H1 (cell line): ENCODE measurements around the gene SLC44A5. TPM values are rescaled to one million over a fixed set of nuclear protein-coding genes. Genes with fewer than 3 reads are reported as not detected.

Experiments
- CTCF ChIA-PET: fragments of 300-600 bp; sonication (Branson Sonifier 250); formaldehyde crosslinking; loops from one replicate; lab custom pipeline; 2021; ENCODE audit not compliant: partially characterized antibody; lab: Charles Lee
- POLR2A ChIA-PET: fragments of 300-600 bp; sonication (Branson Sonifier 250); formaldehyde crosslinking; loops from one replicate; lab custom pipeline; 2021; ENCODE audit warnings: inconsistent platforms; ENCODE audit not compliant: partially characterized antibody; lab: Charles Lee
- DNase-seq, 2 experiments: peaks; one replicate each; pipeline versions ENCODE4 v3.0.0 to v3.0.0-alpha.2; 2010 to 2022; ENCODE audit warnings: low spot score in 2 of 2, low read depth in 1 of 2, mixed read lengths in 1 of 2
- FAIRE-seq: peaks from 2 replicates; lab custom pipeline; 2011; peaks lifted over from hg19 to GRCh38; lab: Jason Lieb, UNC
- H2AFZ ChIP-seq: 2 replicates; pipeline ENCODE4 v1.8.1; 2012; ENCODE audit warnings: low read length, inconsistent platforms
- H2AK5ac ChIP-seq: 2 replicates; pipeline ENCODE4 v1.6.1; 2013; ENCODE audit warnings: low read depth, low read length
- H2BK120ac ChIP-seq: replicated peaks from 2 replicates; pipeline ENCODE3; 2013; ENCODE audit warnings: low read depth, low read length, inconsistent platforms
- H2BK12ac ChIP-seq: 2 replicates; pipeline ENCODE4 v1.6.1; 2013; ENCODE audit warnings: low read depth, low read length
- H2BK15ac ChIP-seq: 2 replicates; pipeline ENCODE4 v1.6.1; 2013; ENCODE audit warnings: low read length
- H2BK20ac ChIP-seq: 2 replicates; pipeline ENCODE4 v1.6.1; 2013; ENCODE audit warnings: low read length
- H2BK5ac ChIP-seq: 2 replicates; pipeline ENCODE4 v1.6.1; 2013; ENCODE audit warnings: low read depth, low read length
- H3K14ac ChIP-seq: 2 replicates; pipeline ENCODE4 v1.6.1; 2013; ENCODE audit warnings: inconsistent platforms; ENCODE audit not compliant: insufficient read length
- H3K18ac ChIP-seq: 2 replicates; pipeline ENCODE4 v1.6.1; 2013; ENCODE audit warnings: low read length; ENCODE audit errors: extremely low read depth
- H3K23ac ChIP-seq: 2 replicates; pipeline ENCODE4 v1.6.1; 2013; ENCODE audit warnings: inconsistent platforms; ENCODE audit not compliant: insufficient read length
- H3K23me2 ChIP-seq: 2 replicates; pipeline ENCODE4 v1.6.1; 2013; ENCODE audit warnings: low read depth, low read length
- H3K27ac ChIP-seq: 2 replicates; pipeline ENCODE4 v1.6.1; 2011; ENCODE audit warnings: low read depth, low read length, inconsistent platforms
- H3K27me3 ChIP-seq, 4 experiments: replicated peaks in 1 of 4; 1 replicate in 1 of 4; 2 replicates in 3 of 4; pipeline versions ENCODE4 v1.6.1 to v1.8.1; 2011 to 2013; ENCODE audit warnings: low read length in 3 of 4, mild to moderate bottlenecking in 3 of 4, inconsistent platforms in 2 of 4, mixed read lengths in 2 of 4, moderate library complexity in 1 of 4; ENCODE audit not compliant: control insufficient read depth in 3 of 4, insufficient read depth in 3 of 4; ENCODE audit errors: extremely low read depth in 1 of 4
- H3K36me3 ChIP-seq, 4 experiments: 2 replicates each; pipeline versions ENCODE4 v1.6.1 to v1.8.1; 2011 to 2013; ENCODE audit warnings: mild to moderate bottlenecking in 4 of 4, low read length in 3 of 4, moderate library complexity in 2 of 4, control low read depth in 1 of 4, inconsistent platforms in 1 of 4; ENCODE audit not compliant: insufficient read depth in 4 of 4, control insufficient read depth in 2 of 4
- H3K4ac ChIP-seq: replicated peaks from 2 replicates; pipeline ENCODE3; 2013; ENCODE audit warnings: low read length, low read depth, mixed read lengths, inconsistent platforms; ENCODE audit not compliant: insufficient read length
- H3K4me1 ChIP-seq, 4 experiments: replicated peaks in 1 of 4; 1 replicate in 1 of 4; 2 replicates in 3 of 4; pipeline versions ENCODE4 v1.6.1 to v1.8.1; 2011 to 2013; ENCODE audit warnings: low read length in 3 of 4, inconsistent platforms in 2 of 4, mixed read lengths in 1 of 4; ENCODE audit not compliant: insufficient read depth in 4 of 4, control insufficient read depth in 3 of 4
- H3K4me2 ChIP-seq, 2 experiments: 2 replicates each; pipeline versions ENCODE4 v1.6.1 to v1.8.1; 2011 to 2013; ENCODE audit warnings: low read depth in 2 of 2, low read length in 2 of 2, control low read depth in 1 of 2, inconsistent platforms in 1 of 2, mild to moderate bottlenecking in 1 of 2; ENCODE audit not compliant: insufficient read depth in 1 of 2
- H3K4me3 ChIP-seq, 4 experiments: fragments of 200-600, 300-600 bp in 1 of 4; sonication (generic), shearing (Covaris generic), sonication (Bioruptor Twin) in 1 of 4; 2 replicates each; pipeline versions ENCODE4 v1.5.1 to v1.8.1; 2011 to 2016; ENCODE audit warnings: low read length in 4 of 4, low read depth in 3 of 4, control low read depth in 2 of 4, inconsistent platforms in 2 of 4, mild to moderate bottlenecking in 2 of 4, mixed read lengths in 1 of 4, moderate library complexity in 1 of 4; ENCODE audit not compliant: insufficient read depth in 2 of 4; ENCODE audit errors: extremely low read depth in 1 of 4
- H3K56ac ChIP-seq: replicated peaks from 2 replicates; pipeline ENCODE3; 2013; ENCODE audit warnings: low read depth, mild to moderate bottlenecking, mixed read lengths, low read length, inconsistent platforms; ENCODE audit not compliant: insufficient read length
- H3K79me1 ChIP-seq: 2 replicates; pipeline ENCODE4 v1.6.1; 2013; ENCODE audit warnings: low read depth, low read length, control low read depth
- H3K79me2 ChIP-seq, 2 experiments: 2 replicates each; pipeline versions ENCODE4 v1.6.1 to v1.8.1; 2012 to 2013; ENCODE audit warnings: low read length in 2 of 2, mild to moderate bottlenecking in 2 of 2, inconsistent platforms in 1 of 2; ENCODE audit not compliant: insufficient read depth in 2 of 2, control insufficient read depth in 1 of 2
- H3K9ac ChIP-seq, 4 experiments: replicated peaks in 1 of 4; 1 replicate in 1 of 4; 2 replicates in 3 of 4; pipeline versions ENCODE4 v1.6.1 to v1.8.1; 2011 to 2013; ENCODE audit warnings: low read depth in 3 of 4, low read length in 3 of 4, control low read depth in 2 of 4, mild to moderate bottlenecking in 2 of 4, moderate library complexity in 2 of 4, inconsistent platforms in 1 of 4; ENCODE audit errors: extremely low read depth in 1 of 4
- H3K9me3 ChIP-seq, 2 experiments: 2 replicates each; pipeline versions ENCODE4 v1.6.1 to v1.8.1; 2012 to 2013; ENCODE audit warnings: mild to moderate bottlenecking in 2 of 2, moderate library complexity in 2 of 2, control low read depth in 1 of 2, inconsistent platforms in 1 of 2, low read depth in 1 of 2, low read length in 1 of 2, mixed read lengths in 1 of 2; ENCODE audit not compliant: insufficient read depth in 2 of 2
- H4K20me1 ChIP-seq, 2 experiments: replicated peaks in 1 of 2; 2 replicates each; pipeline versions ENCODE3 to v1.8.1; 2011 to 2013; ENCODE audit warnings: inconsistent platforms in 2 of 2, low read length in 2 of 2, mild to moderate bottlenecking in 1 of 2; ENCODE audit not compliant: insufficient read depth in 2 of 2, control insufficient read depth in 1 of 2
- H4K5ac ChIP-seq: 2 replicates; pipeline ENCODE4 v1.6.1; 2013; ENCODE audit warnings: low read length, low read depth, mixed read lengths, inconsistent platforms; ENCODE audit not compliant: insufficient read length
- H4K8ac ChIP-seq: 2 replicates; pipeline ENCODE4 v1.8.0; 2013; ENCODE audit warnings: mild to moderate bottlenecking, moderate library complexity, low read length, inconsistent platforms; ENCODE audit not compliant: insufficient read depth; ENCODE audit errors: extremely low read depth
- H4K91ac ChIP-seq: replicated peaks from 2 replicates; pipeline ENCODE3; 2013; ENCODE audit warnings: low read length, mixed read lengths, inconsistent platforms; ENCODE audit not compliant: insufficient read length
- BACH1 ChIP-seq: IDR thresholded peaks from 2 replicates; pipeline ENCODE4 v1.6.1; 2012; ENCODE audit warnings: low read length, improper control_type of control experiment
- CBX8 ChIP-seq: fragments of 300-800, 300-1000 bp; sonication (generic); IDR thresholded peaks from 2 replicates; pipeline ENCODE4 v1.7.1; 2016; ENCODE audit warnings: low read depth, low read length, borderline replicate concordance
- CEBPB ChIP-seq: IDR thresholded peaks from 2 replicates; pipeline ENCODE4 v1.6.1; 2012; ENCODE audit warnings: low read depth, low read length
- EZH2 ChIP-seq: fragments of 200-600 bp; sonication (generic); IDR thresholded peaks from 2 replicates; pipeline ENCODE4 v1.7.1; 2012; ENCODE audit warnings: low read depth, mild to moderate bottlenecking, moderate library complexity, low read length, inconsistent platforms; ENCODE audit not compliant: severe bottlenecking
- NANOG ChIP-seq: IDR thresholded peaks from 2 replicates; pipeline ENCODE4 v1.6.1; 2011; ENCODE audit warnings: low read length, low read depth, mild to moderate bottlenecking, inconsistent platforms; ENCODE audit not compliant: insufficient read depth, poor library complexity, severe bottlenecking
- POLR2A ChIP-seq, 2 experiments: IDR thresholded peaks; 1 replicate in 1 of 2; 2 replicates in 1 of 2; pipeline ENCODE4 v1.6.1; 2011; ENCODE audit warnings: low read depth in 2 of 2, low read length in 2 of 2, mild to moderate bottlenecking in 2 of 2; ENCODE audit errors: control extremely low read depth in 1 of 2
- RBBP5 ChIP-seq: IDR thresholded peaks from 2 replicates; pipeline ENCODE4 v1.7.1; 2012; ENCODE audit warnings: low read depth, mild to moderate bottlenecking, inconsistent platforms, low read length, moderate library complexity, borderline replicate concordance
- RNF2 ChIP-seq: fragments of 200-900, 300-1000 bp; sonication (generic); IDR thresholded peaks from 2 replicates; pipeline ENCODE4 v1.7.1; 2016; ENCODE audit warnings: borderline replicate concordance, low read depth, mild to moderate bottlenecking, antibody characterized with exemption, low read length; ENCODE audit not compliant: poor library complexity, severe bottlenecking; ENCODE audit errors: missing control alignments
- RXRA ChIP-seq: IDR thresholded peaks from 2 replicates; pipeline ENCODE4 v1.6.1; 2011; ENCODE audit warnings: low read depth, mild to moderate bottlenecking, low read length, moderate library complexity; ENCODE audit not compliant: insufficient read depth
- SIRT6 ChIP-seq: IDR thresholded peaks from one replicate; pipeline ENCODE4 v1.7.1; 2012; ENCODE audit warnings: low read length, inconsistent platforms
- ZNF274 ChIP-seq: IDR thresholded peaks from 2 replicates; pipeline ENCODE4 v1.7.0; 2012; ENCODE audit warnings: low read length, borderline replicate concordance; ENCODE audit errors: extremely low read depth
- WGBS, 2 experiments: shearing (Covaris generic) in 1 of 2; methylation state at CpG; one replicate each; pipeline versions ENCODE4 v1.1.6 to v1.1.7; 2013 to 2015; ENCODE audit warnings: low lambda C conversion rate in 2 of 2, mixed read lengths in 2 of 2, inconsistent platforms in 1 of 2, low coverage in 1 of 2, missing lambda C conversion rate in 1 of 2; ENCODE audit not compliant: insufficient replicate concordance in 2 of 2, insufficient coverage in 1 of 2, insufficient read length in 1 of 2; ENCODE audit errors: extremely low coverage in 1 of 2, missing lambda C conversion rate in 1 of 2; 5-methylcytosine and 5-hydroxymethylcytosine counted together
- polyA plus RNA-seq, 7 experiments: library from polyadenylated mRNA; depleted of rRNA in 3 of 7; stranded (reverse) in 5 of 7; unstranded in 2 of 7; fragments of >200 nt in 5 of 7; fragments of 200-250 nt in 2 of 7; gene quantifications; 1 replicate in 5 of 7; 2 replicates in 1 of 7; 4 replicates in 1 of 7; pipeline versions ENCODE4 v1.2.1 to v1.2.3, GENCODE V29; 2011 to 2013; ENCODE audit warnings: missing spikeins in 2 of 7, mixed read lengths in 2 of 7
- total RNA-seq: library from RNA; stranded (reverse); fragmentation: NEBNext Ultra II Directional; extraction: Animal tissue kit (Norgen Biotek cat#: 25700); gene quantifications from 2 replicates; pipeline ENCODE4 v1.2.1, GENCODE V29; 2021

SLC44A5 gene
- total and polyA plus RNA-seq, 2 of the 8 experiments (the other 6 are each of a cell fraction or from before 2014, with no cell fraction given) = 1.8 to 3.3 TPM

DNA sequence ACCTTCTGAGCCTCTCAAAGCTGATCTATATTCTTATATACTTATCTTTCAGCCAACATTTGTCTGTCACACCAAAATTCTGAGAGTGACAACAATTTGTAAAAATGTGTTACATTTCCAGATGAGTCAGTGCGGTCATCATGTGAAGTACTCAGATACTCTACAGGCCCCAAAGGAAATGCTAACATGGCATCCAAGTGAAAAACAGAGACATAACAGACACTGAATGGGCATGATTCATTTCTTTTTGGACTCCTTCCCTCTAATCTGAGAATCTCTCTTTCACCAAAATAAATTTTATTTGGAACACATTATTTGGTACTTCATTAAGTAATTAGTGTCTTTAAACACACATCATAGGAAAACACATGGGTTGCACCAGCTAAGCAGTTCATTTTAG lies 96.6 kb downstream of the SLC44A5 start:
- H3K36me3 ChIP-seq = no peaks in the 10 kb centered on the region
- no peak overlapping the region for H4K5ac ChIP-seq
- POLR2A ChIA-PET = no interaction called here
- H2AK5ac ChIP-seq = no peak overlapping the region
- H3K18ac ChIP-seq = no peak overlapping the region
- no peaks in the 10 kb centered on the region for H3K23me2 ChIP-seq
- H3K4me3 ChIP-seq = no peak overlapping the region
- DNase-seq (no peak), FAIRE-seq (no peak)
- no peak overlapping the region for H2BK120ac ChIP-seq
- H4K20me1 ChIP-seq = no peaks in the 10 kb centered on the region
- H3K27ac ChIP-seq = no peak overlapping the region
- H4K91ac ChIP-seq = no peak overlapping the region
- WGBS, 2 experiments = 100% methylated on average over 1 of the region's 1 CpG; no CpG with 5 or more reads in 1 of the 2 experiments
- no peaks in the 10 kb centered on the region for H3K27me3 ChIP-seq
- H3K14ac ChIP-seq = no peak overlapping the region
- H3K4me2 ChIP-seq = no peak overlapping the region
- CTCF ChIA-PET = interaction anchor here (1.2 kb wide), 1 partner anchor 281 kb away, joined by 3 read pairs; no protein-coding TSS in a partner anchor
- no peak for TF ChIP-seq BACH1
- TF ChIP-seq ZNF274 = no peak
- no peak for TF ChIP-seq POLR2A (IDR thresholded peaks at IDR 0.05; ENCODE audit: control extremely low read depth in 1 of 2, low read depth in 2 of 2, low read length in 2 of 2)
- TF ChIP-seq EZH2 = no peak
- TF ChIP-seq CEBPB = no peak
- TF ChIP-seq RXRA = no peak
- TF ChIP-seq CBX8 = no peak
- TF ChIP-seq RBBP5 = no peak
- TF ChIP-seq NANOG = no peak
- TF ChIP-seq RNF2 = no peak
- no peak for TF ChIP-seq SIRT6
- H3K4ac ChIP-seq = no peak overlapping the region
- no peak overlapping the region for H2BK20ac ChIP-seq
- no peak overlapping the region for H2AFZ ChIP-seq
- no peaks in the 10 kb centered on the region for H3K79me2 ChIP-seq
- no peak overlapping the region for H3K56ac ChIP-seq
- H2BK15ac ChIP-seq = no peak overlapping the region
- H2BK12ac ChIP-seq = no peak overlapping the region
- H3K9me3 ChIP-seq = no peaks in the 10 kb centered on the region
- H4K8ac ChIP-seq = no peak overlapping the region
- no peaks in the 10 kb centered on the region for H3K79me1 ChIP-seq
- H3K9ac ChIP-seq = no peak overlapping the region
- H3K23ac ChIP-seq = no peak overlapping the region
- H2BK5ac ChIP-seq = no peak overlapping the region
- H3K4me1 ChIP-seq = no peaks in the 10 kb centered on the region
